GM12892 (cell line): ENCODE measurements around the gene ATG3.

Experiments used
- POLR2A ChIP-seq: IDR thresholded peaks from 2 replicates; pipeline ENCODE4 v1.6.1; 2011; ENCODE audit warnings: low read depth, low read length, control low read depth
- POLR2AphosphoS5 ChIP-seq: IDR thresholded peaks from 2 replicates; pipeline ENCODE4 v1.6.1; 2011; ENCODE audit warnings: low read depth, low read length, control low read depth

DNA sequence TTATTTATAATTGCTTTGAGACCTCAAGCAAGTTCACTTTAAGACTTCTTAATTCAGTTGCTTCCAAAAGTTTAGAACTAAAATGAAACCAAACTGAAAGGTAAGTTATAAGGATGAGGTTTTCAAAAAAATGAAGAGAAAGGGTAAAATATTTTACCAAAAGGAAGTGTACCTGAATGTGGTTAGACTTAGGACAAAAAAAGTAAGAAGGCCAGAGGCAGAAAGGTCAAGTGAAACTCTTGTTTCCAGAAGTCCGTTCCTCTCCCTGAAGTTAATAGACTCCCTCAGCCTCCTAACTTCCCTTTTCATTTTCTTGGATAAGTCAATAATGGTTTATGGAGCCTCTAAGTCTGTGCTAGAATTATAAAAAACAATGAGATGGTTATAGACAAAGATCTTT lies 79.1 kb downstream of the ATG3 start:
- no peak for TF ChIP-seq POLR2AphosphoS5
- TF ChIP-seq POLR2A: no peak
